ENCODE measurements around the gene TRAPPC3. TPM values are rescaled to one million over a fixed set of nuclear protein-coding genes. Genes with fewer than 3 reads are reported as not detected.

The TRAPPC3 gene
- total and polyA plus RNA-seq, 9 of the 15 experiments (the other 6 are each of a cell fraction or from before 2014, with no cell fraction given): 20.6 to 141 (median 112) TPM

DNA sequence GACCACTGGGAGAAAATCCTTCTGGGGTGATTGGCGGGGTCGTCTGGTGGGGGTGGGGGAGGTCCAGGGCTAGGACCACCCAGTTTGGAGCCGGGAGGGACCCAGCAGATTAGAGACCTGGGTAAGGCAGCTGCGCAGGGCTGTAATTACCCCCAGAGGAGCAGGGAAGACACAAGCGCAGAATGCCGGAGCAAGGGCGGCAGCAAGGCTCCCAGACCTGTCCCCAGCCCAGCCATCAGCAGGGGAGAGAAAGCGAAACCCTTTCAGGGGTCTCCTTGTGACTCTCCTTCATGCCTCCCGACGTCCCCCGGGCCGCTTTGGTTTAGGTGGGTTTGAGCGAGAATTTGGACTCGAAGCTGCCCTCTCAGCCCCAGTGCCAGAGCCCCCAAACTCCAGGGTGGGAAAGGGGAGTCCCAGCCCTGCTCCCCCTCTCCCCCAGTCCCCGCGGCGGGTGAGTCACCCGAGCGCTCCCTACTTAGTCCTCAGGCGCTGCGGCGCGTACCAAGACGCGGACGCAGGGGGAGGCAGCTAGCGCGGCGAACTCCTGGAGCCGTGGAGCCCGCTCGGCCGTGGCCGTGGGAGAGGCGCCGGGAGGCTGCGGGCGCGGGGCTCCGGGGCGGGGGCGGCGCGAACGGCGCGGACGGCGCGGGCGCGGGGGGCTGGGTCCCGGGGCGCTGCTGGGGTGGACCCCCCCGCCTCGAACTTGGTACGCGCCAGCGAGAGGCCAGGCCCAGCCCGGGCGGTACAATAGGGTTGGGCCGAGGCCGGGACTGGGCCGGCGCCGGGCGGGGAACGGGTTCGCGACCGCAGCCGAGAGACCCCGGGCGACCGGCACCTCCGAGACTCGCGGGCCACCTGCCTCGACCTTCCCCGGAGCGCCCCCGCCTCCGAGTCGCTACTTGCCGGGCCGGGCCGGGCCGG, 6.4 kb upstream of the TRAPPC3 start, which contains the start of gene MAP7D1:
Gene MAP7D1 (plus strand): TSS at position 753 of the 921 bp plus-strand sequence. CDS start 258 bp downstream, outside the sequence.
- Histone ChIP-seq H3K4me1 (replicated peaks in 1 of 2; ENCODE audit: control insufficient read depth in 2 of 2, insufficient read depth in 2 of 2, low read length in 2 of 2) (peaks cover 49 to 67% of the 10 kb centered on the region in 2 experiments), H3K79me2 (ENCODE audit: control insufficient read depth, insufficient read depth, low read length) (peaks cover 50% of the 10 kb centered on the region)
- POLR2A ChIA-PET: interaction anchor here (0.6 to 1.8 kb wide), 6 partner anchors 19 to 713 kb away, joined by 3 to 5 read pairs (median 4); no protein-coding TSS in a partner anchor
- 0 out of 2 replicates have a peak, but pooled peaks have one; percentile 5 for TF ChIP-seq CREB1 (IDR thresholded peaks at IDR 0.05)
- no peak for TF ChIP-seq CREB1 (CRISPR knock-in tag; IDR thresholded peaks at IDR 0.05)
- TF ChIP-seq ETV1 (tag; conservative IDR thresholded peaks at IDR 0.05; ENCODE audit: low read depth): no peak
- TF ChIP-seq SRSF1 (IDR thresholded peaks at IDR 0.05; ENCODE audit: low read depth, low read length): 0 out of 2 replicates have a peak, but pooled peaks have one; percentile 1
- TF ChIP-seq HIVEP1 (CRISPR knock-in tag; IDR thresholded peaks at IDR 0.05): no peak
- TF ChIP-seq DPF2 (IDR thresholded peaks at IDR 0.05): peak; percentile 96
- TF ChIP-seq ZFPM2 (CRISPR knock-in tag; IDR thresholded peaks at IDR 0.05): no peak
- no peak for TF ChIP-seq NR2C2 (CRISPR knock-in tag; IDR thresholded peaks at IDR 0.05)
- peak; percentile 61 for TF ChIP-seq NR2C2 (tag; IDR thresholded peaks at IDR 0.05)
- 0 out of 2 replicates have a peak, but pooled peaks have one; percentile 20 for TF ChIP-seq ZNF583 (CRISPR knock-in tag; IDR thresholded peaks at IDR 0.05)
- TF ChIP-seq ZNF445 (CRISPR knock-in tag; IDR thresholded peaks at IDR 0.05; ENCODE audit: low read depth): no peak
- no peak for TF ChIP-seq RAD51 (IDR thresholded peaks at IDR 0.05; ENCODE audit: borderline replicate concordance, low read depth)
- TF ChIP-seq TAF7 (tag; IDR thresholded peaks at IDR 0.05): peak; percentile 56; the same call in 1 of the 2 replicates

More for the DNA sequence above, 6.4 kb upstream of the TRAPPC3 start, which contains the start of gene MAP7D1:
- Histone ChIP-seq H3K9me1 (ENCODE audit: control insufficient read depth, insufficient read depth, low read length) (peaks cover 4% of the 10 kb centered on the region), H3K9ac (ENCODE audit: insufficient read depth in 1 of 2, low read depth in 2 of 2, low read length in 2 of 2) (peak within 1 kb of the TSS; percentile 81 to 86), H3K36me3 (ENCODE audit: control insufficient read depth, insufficient read depth, low read length) (peaks cover 20% of the 10 kb centered on the region), H3K4me3 (peak within 1 kb of the TSS; percentile 92), H3K27me3 (ENCODE audit: control insufficient read depth in 2 of 2, insufficient read depth in 2 of 2, low read length in 2 of 2) (no peaks in the 10 kb centered on the region), H2AFZ (ENCODE audit: low read depth, low read length) (peak within 1 kb of the TSS; percentile 76), H3K9me3 (replicated peaks; ENCODE audit: control insufficient read depth, insufficient read depth, low read depth, low read length) (no peaks in the 10 kb centered on the region), H3K27ac (ENCODE audit: extremely low read depth, low read depth, low read length) (peak within 1 kb of the TSS; percentile 84), H4K20me1 (replicated peaks; ENCODE audit: control insufficient read depth, insufficient read depth, low read length) (0 out of 2 replicates have a peak, but pooled peaks cover 3% of the 10 kb centered on the region), H3K4me2 (ENCODE audit: insufficient read depth, low read length) (peak within 1 kb of the TSS; percentile 87)
- in situ Hi-C loops (cut with MboI) (no loop called here), intact Hi-C loops (cut with micrococcal nuclease) (no loop called here)
- ATAC-seq (peak; percentile 70), DNase-seq (ENCODE audit: extremely low read depth in 1 of 4, low spot score in 3 of 4) (peak; percentile 94), FAIRE-seq (peak; percentile 6)
- CTCF ChIA-PET (ENCODE audit: low intra/inter-chr PET ratio): interaction anchor here (1.0 to 1.1 kb wide), 2 partner anchors 55 to 56 kb away, joined by 3 read pairs; no protein-coding TSS in a partner anchor
- BruUV-seq (replicated peaks): TSS peak; percentile 94
- 1% methylated on average over 28 of the region's 88 CpGs for WGBS (ENCODE audit: insufficient coverage, low coverage, missing lambda C conversion rate)

All from K562 (cell line).